ENCODE data around the gene DIAPH3. TPM values are rescaled to one million over a fixed set of nuclear protein-coding genes. Genes with fewer than 3 reads are reported as not detected.

DIAPH3 gene
- total RNA-seq, 3 donors from 2014 or later = 1.3 to 5.7 (median 3.1) TPM

DNA sequence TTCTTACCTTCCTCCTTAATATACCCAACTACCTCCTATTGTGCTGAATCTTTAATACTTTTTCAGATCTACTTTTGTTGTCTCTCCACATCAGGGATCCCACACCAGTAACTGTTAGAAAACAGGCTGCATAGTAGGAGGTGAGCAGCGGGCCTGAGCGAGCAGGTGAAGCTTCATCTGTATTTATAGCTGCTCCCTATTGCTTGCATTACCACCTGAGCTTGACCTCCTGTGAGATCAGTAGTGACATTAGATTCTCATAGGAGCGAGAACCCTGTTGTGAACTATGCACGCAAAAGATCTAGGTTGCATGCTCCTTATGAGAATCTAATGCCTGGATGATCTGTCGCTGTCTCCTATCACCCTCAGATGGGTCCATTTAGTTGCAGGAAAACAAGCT, 279.8 kb downstream of the DIAPH3 start:
- no peak overlapping the region for H3K4me3 ChIP-seq
- no peaks in the 10 kb centered on the region for H3K4me1 ChIP-seq (ENCODE audit: low read depth)
- no peak for ATAC-seq
- TF ChIP-seq, protein P1, sequence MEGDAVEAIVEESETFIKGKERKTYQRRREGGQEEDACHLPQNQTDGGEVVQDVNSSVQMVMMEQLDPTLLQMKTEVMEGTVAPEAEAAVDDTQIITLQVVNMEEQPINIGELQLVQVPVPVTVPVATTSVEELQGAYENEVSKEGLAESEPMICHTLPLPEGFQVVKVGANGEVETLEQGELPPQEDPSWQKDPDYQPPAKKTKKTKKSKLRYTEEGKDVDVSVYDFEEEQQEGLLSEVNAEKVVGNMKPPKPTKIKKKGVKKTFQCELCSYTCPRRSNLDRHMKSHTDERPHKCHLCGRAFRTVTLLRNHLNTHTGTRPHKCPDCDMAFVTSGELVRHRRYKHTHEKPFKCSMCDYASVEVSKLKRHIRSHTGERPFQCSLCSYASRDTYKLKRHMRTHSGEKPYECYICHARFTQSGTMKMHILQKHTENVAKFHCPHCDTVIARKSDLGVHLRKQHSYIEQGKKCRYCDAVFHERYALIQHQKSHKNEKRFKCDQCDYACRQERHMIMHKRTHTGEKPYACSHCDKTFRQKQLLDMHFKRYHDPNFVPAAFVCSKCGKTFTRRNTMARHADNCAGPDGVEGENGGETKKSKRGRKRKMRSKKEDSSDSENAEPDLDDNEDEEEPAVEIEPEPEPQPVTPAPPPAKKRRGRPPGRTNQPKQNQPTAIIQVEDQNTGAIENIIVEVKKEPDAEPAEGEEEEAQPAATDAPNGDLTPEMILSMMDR (IDR thresholded peaks at IDR 0.05) = no peak
- intact Hi-C loops (cut with DNase I, micrococcal nuclease) = no loop called here
- H3K36me3 ChIP-seq (ENCODE audit: low read depth) = no peaks in the 10 kb centered on the region
- no peaks in the 10 kb centered on the region for H3K9me3 ChIP-seq
- no peak for DNase-seq

GRCh38 chr13:59880468-59880867, 283.3 kb downstream of the DIAPH3 start:
- DNase-seq (no peak), ATAC-seq (no peak)
- H3K4me3 ChIP-seq = no peak overlapping the region
- no peaks in the 10 kb centered on the region for H3K36me3 ChIP-seq (ENCODE audit: low read depth)
- intact Hi-C loops (cut with DNase I, micrococcal nuclease) = no loop called here
- TF ChIP-seq, protein P1 (IDR thresholded peaks at IDR 0.05) = no peak
- H3K4me1 ChIP-seq (ENCODE audit: low read depth) = no peaks in the 10 kb centered on the region
- no peaks in the 10 kb centered on the region for H3K9me3 ChIP-seq

- TF ChIP-seq, protein P1 (IDR thresholded peaks at IDR 0.05) = no peak
- no peaks in the 10 kb centered on the region for H3K36me3 ChIP-seq (ENCODE audit: low read depth)
- DNase-seq = no peak
- no peaks in the 10 kb centered on the region for H3K9me3 ChIP-seq
- no peak overlapping the region for H3K4me3 ChIP-seq
- ATAC-seq = no peak
- no peaks in the 10 kb centered on the region for H3K4me1 ChIP-seq (ENCODE audit: low read depth)
- intact Hi-C loops (cut with DNase I, micrococcal nuclease) = no loop called here
These were observed 284.4 kb downstream of the DIAPH3 start for GRCh38 chr13:59879281-59879680.

DNA sequence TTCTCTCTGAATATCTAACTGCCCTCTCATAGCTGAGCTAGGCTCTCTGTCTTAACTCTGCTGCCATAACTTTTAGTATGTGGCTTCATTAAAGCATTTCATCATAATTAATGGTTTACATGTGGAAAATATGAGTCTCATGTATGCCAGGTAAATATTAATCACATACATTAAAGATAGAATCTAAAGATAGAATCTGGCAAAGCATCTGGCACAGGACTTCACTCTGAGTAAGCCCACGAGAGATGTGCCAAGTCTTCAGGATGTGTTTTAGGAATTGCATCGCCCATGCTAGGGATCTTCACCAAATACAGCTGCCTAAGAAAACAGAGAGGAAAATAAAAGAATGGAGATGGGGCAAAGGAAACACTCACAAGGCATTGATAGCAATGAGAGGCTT, 285.8 kb downstream of the DIAPH3 start:
- ATAC-seq (no peak), DNase-seq (no peak)
- Histone ChIP-seq H3K4me1 (ENCODE audit: low read depth) (no peaks in the 10 kb centered on the region), H3K9me3 (no peaks in the 10 kb centered on the region), H3K4me3 (no peak overlapping the region), H3K36me3 (ENCODE audit: low read depth) (no peaks in the 10 kb centered on the region)
- intact Hi-C loops (cut with DNase I, micrococcal nuclease) = no loop called here
- TF ChIP-seq, protein P1 (IDR thresholded peaks at IDR 0.05) = no peak

GRCh38 chr13:59874973-59875372, 288.8 kb downstream of the DIAPH3 start:
- ATAC-seq (no peak), DNase-seq (no peak)
- H3K4me1 ChIP-seq (ENCODE audit: low read depth) = no peaks in the 10 kb centered on the region
- H3K4me3 ChIP-seq = no peak overlapping the region
- H3K36me3 ChIP-seq (ENCODE audit: low read depth) = no peaks in the 10 kb centered on the region
- intact Hi-C loops (cut with DNase I, micrococcal nuclease) = no loop called here
- H3K9me3 ChIP-seq = no peaks in the 10 kb centered on the region
- TF ChIP-seq, protein P1 (IDR thresholded peaks at IDR 0.05) = no peak

- Histone ChIP-seq H3K4me1 (ENCODE audit: low read depth) (no peaks in the 10 kb centered on the region), H3K4me3 (no peak overlapping the region), H3K36me3 (ENCODE audit: low read depth) (no peaks in the 10 kb centered on the region), H3K9me3 (no peaks in the 10 kb centered on the region)
- DNase-seq = no peak
- intact Hi-C loops (cut with DNase I, micrococcal nuclease) = no loop called here
- TF ChIP-seq, protein P1 (IDR thresholded peaks at IDR 0.05) = no peak
- ATAC-seq = no peak
These were observed 289.9 kb downstream of the DIAPH3 start for GRCh38 chr13:59873856-59874255.
